HG03175 (cell line): Measurements from ENCODE around the gene ANGPTL4.
"Not testable (repeated sequence)": the region's sequence is repeated elsewhere in the genome, so short reads cannot be mapped to it uniquely, and the experiment has no call there.

Experiments used
- ATAC-seq: cut with Tn5 transposase; IDR thresholded peaks from one replicate; pipeline ENCODE4 v1.9.1; 2021; ENCODE audit warnings: mild to moderate bottlenecking, moderate library complexity; ENCODE audit not compliant: unreplicated experiment

Gene ANGPTL4

GRCh38 chr19:8333767-8334457 lies 30.0 kb upstream of the ANGPTL4 start:
- no peak for ATAC-seq

- ATAC-seq: no peak
Measured at GRCh38 chr19:8334458-8335342, 29.3 kb upstream of the ANGPTL4 start.

GRCh38 chr19:8335343-8336071 lies 28.4 kb upstream of the ANGPTL4 start:
- no peak for ATAC-seq

- no peak for ATAC-seq
Measured at GRCh38 chr19:8336072-8336569, 27.8 kb upstream of the ANGPTL4 start.

- ATAC-seq: no peak
Measured at GRCh38 chr19:8336660-8337059, 27.3 kb upstream of the ANGPTL4 start.

- no peak for ATAC-seq
Measured at GRCh38 chr19:8337728-8338127, 26.2 kb upstream of the ANGPTL4 start.

GRCh38 chr19:8338835-8339234 lies 25.1 kb upstream of the ANGPTL4 start:
- no peak for ATAC-seq

- no peak for ATAC-seq
Measured at GRCh38 chr19:8340341-8341096, 23.4 kb upstream of the ANGPTL4 start.

- ATAC-seq: not testable (repeated sequence)
Measured at GRCh38 chr19:8341504-8341903, 22.5 kb upstream of the ANGPTL4 start.

GRCh38 chr19:8342316-8342683 lies 21.7 kb upstream of the ANGPTL4 start:
- ATAC-seq: no peak

- ATAC-seq: peak; percentile 88
Measured at GRCh38 chr19:8342684-8343482, 21.1 kb upstream of the ANGPTL4 start, which contains the start of gene KANK3. Gene KANK3 (minus strand): TSS chr19:8343262. CDS start chr19:8337828, 5,434 bp downstream.

GRCh38 chr19:8343483-8343844 lies 20.5 kb upstream of the ANGPTL4 start:
- ATAC-seq: no peak

- ATAC-seq: not testable (repeated sequence)
Measured at GRCh38 chr19:8349629-8350372, 14.2 kb upstream of the ANGPTL4 start.

GRCh38 chr19:8352134-8352827 lies 11.7 kb upstream of the ANGPTL4 start:
- no peak for ATAC-seq

GRCh38 chr19:8352845-8353244 lies 11.1 kb upstream of the ANGPTL4 start:
- ATAC-seq: not testable (repeated sequence)

GRCh38 chr19:8355631-8356402 lies 8.1 kb upstream of the ANGPTL4 start:
- no peak for ATAC-seq

- no peak for ATAC-seq
Measured at GRCh38 chr19:8357007-8357521, 6.9 kb upstream of the ANGPTL4 start.
